OCI-LY1 (cell line): ENCODE results near the gene PAX2.

Experiments used
- EZH2 ChIP-seq: fragments of 200-600 bp; sonication (generic), shearing (Covaris generic); IDR thresholded peaks from 2 replicates; pipeline ENCODE4 v1.8.0; 2017; ENCODE audit warnings: borderline replicate concordance, mixed run types, mild to moderate bottlenecking, antibody characterized with exemption, low read length, moderate library complexity, mixed read lengths
- TF ChIP-seq, protein P1 (sequence below): fragments of 200-600 bp; sonication (generic), shearing (Covaris generic); IDR thresholded peaks from 2 replicates; pipeline ENCODE4 v1.5.1; 2017; ENCODE audit warnings: mild to moderate bottlenecking, antibody characterized with exemption, low read length, moderate library complexity, mixed read lengths

DNA sequence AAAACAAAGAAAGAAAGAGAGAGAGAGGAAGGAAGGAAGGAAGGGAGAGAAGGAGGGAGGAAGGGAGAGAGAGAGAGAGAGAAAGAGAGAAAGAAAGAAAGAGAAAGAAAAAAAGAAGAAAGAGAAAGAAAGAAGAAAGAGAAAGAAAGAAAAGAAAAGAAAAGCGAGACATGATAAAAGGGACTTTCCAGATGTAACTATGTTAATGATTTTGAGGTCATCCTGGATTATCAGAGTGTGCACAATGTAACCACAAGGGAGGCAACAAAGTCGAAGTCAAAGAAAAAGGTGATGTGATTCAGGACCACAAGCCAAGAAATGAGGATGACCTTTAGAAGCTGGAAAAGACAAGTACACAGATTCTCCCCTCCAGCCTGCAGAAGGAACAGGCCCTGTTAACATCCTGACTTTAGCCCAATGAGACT is 48.9 kb upstream of the PAX2 start:
- TF ChIP-seq, protein P1, sequence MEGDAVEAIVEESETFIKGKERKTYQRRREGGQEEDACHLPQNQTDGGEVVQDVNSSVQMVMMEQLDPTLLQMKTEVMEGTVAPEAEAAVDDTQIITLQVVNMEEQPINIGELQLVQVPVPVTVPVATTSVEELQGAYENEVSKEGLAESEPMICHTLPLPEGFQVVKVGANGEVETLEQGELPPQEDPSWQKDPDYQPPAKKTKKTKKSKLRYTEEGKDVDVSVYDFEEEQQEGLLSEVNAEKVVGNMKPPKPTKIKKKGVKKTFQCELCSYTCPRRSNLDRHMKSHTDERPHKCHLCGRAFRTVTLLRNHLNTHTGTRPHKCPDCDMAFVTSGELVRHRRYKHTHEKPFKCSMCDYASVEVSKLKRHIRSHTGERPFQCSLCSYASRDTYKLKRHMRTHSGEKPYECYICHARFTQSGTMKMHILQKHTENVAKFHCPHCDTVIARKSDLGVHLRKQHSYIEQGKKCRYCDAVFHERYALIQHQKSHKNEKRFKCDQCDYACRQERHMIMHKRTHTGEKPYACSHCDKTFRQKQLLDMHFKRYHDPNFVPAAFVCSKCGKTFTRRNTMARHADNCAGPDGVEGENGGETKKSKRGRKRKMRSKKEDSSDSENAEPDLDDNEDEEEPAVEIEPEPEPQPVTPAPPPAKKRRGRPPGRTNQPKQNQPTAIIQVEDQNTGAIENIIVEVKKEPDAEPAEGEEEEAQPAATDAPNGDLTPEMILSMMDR = no peak
- TF ChIP-seq EZH2 = no peak
